ENCODE measurements around the gene IFT27.
"Not testable (repeated sequence)": the region's sequence is repeated elsewhere in the genome, so short reads cannot be mapped to it uniquely, and the experiment has no call there.

The IFT27 gene

DNA sequence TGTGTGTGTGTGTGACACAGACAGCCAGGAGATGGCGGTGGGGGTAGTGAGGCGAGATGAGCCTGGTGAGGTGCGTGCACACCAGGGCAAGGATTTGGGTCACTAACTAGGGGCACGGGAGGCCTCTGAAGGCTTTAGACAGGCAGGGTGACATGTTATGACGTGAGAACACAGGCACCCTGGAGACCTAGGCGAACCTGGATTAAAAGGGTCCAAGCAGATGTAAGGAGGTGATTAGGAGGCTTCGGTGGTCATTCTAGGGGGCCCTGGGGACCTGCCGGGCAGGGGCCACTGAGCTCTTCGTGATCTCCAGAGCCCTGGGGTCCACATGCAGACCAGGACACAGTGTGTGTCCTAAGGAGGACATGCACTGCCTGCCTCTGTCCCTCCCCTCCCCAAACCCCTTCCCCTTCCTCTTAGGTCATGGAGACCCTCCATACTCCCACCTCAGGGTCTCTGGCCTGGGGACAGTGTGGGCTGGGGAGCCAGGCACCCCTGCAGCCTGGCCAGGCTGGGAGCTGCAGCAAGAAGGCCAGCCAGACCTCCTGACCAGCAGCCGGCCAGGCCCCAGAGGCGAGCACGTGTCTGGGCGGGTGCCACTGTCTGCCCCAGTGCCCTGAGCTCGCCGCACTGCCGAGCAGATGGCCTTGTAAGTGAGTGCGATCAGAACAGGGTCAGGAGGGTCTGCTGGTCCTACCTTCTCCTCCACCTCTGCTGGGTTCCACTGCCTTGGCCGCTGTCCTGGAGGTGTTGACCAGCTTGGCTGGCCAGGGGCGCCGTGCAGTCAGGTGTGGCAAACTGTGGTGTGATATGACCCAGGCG is 32.1 kb downstream of the IFT27 start:
- DNase-seq (ENCODE audit: low read depth) = no peak

DNA sequence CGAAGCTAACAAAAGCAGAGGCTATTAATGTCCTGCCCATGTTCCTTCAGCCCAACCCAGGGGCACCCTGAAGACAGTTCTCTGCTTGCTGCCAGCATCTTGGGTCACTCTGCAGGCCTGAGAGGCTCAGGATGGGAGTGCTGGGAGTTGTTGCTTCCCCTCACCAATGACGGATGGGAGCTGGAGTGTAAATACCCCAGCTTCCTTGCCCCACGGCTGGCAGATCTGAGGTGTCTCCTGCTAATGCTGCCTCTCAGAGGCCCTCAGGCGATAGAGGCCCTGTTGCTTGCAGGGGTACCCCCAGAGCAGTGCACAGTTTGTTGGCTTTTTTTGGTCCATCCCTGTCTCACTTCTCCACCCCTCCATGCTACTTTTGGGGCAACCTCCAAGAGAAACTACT is 32.9 kb downstream of the IFT27 start:
- no peak for DNase-seq (ENCODE audit: low read depth)

GRCh38 chr22:36741968-36742367 is 34.0 kb downstream of the IFT27 start:
- DNase-seq (ENCODE audit: low read depth) = no peak

- peak; percentile 35 for DNase-seq (ENCODE audit: low read depth)
Observed at GRCh38 chr22:36741204-36741793, 34.6 kb downstream of the IFT27 start.

DNA sequence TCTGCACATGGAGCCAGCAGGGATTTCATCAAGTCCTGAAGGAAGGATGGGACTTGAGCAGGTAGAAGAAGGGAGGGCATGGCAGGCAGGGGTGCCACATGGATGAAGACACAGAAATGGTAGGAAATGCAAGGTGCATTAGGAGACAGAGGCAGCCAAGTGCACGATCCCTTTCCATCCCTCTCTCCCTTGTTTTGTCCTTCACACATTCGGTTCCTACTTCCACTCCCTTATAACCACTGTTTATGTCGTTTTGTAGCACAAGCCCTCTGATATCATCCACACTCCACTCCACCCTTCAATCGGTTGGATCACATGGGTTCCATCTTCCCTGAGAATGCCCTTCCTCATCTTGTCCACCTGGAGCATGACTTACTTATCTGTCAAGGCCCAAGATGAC is 35.2 kb downstream of the IFT27 start:
- DNase-seq (ENCODE audit: low read depth) = no peak

DNA sequence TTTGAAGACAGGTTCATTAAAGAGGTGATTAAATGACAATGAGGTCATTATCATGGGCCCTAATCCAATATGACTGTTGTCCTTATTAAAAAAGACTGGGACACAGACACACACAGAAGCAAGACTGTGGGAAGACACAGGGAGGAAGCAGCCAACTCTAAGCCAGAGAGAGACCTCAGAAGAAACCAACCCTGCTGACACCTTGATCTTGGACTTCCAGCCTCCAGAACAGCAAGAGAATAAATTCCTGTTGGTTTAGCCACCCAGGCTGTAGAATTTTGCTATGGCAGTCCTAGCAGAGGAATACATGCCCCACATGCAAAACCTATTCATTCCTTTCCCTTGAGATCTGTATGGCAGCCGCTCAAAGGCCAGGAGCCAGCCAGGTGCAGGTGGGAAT is 36.7 kb downstream of the IFT27 start:
- DNase-seq (ENCODE audit: low read depth) = no peak

- DNase-seq (ENCODE audit: low read depth) = no peak
Observed at GRCh38 chr22:36738416-36739020, 37.4 kb downstream of the IFT27 start.

- DNase-seq (ENCODE audit: low read depth) = no peak
Observed at GRCh38 chr22:36737776-36738175, 38.1 kb downstream of the IFT27 start.

DNA sequence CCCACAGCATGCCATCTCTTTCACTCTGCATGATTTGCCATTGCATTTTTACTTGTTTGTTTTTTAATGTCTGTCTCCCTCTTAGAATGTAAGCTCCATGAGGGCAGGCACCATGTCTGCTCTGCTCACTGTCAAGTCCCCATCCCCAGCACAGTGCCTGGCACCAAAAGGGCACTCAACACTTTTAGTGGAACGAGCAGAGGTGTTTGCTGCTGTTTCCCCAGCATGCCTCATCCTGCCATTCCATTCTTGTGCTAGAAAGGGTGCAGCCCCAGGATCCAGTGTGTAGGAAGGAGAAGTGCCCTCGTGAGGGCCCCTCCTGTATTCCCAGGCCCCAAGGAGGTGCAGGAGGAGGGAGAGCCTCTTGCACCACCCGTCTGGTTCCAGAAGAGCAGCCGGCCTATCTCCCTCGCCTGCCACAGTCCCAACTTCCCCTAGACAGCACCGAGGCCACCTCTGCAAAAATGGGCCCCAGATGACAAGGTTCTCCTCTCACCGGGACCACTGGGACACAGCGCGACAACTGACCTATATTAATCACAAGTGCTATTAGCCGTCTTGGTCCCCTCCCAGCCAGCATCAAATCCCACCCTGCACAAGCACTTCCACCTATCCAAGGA is 39.1 kb downstream of the IFT27 start:
- no peak for DNase-seq (ENCODE audit: low read depth)

DNA sequence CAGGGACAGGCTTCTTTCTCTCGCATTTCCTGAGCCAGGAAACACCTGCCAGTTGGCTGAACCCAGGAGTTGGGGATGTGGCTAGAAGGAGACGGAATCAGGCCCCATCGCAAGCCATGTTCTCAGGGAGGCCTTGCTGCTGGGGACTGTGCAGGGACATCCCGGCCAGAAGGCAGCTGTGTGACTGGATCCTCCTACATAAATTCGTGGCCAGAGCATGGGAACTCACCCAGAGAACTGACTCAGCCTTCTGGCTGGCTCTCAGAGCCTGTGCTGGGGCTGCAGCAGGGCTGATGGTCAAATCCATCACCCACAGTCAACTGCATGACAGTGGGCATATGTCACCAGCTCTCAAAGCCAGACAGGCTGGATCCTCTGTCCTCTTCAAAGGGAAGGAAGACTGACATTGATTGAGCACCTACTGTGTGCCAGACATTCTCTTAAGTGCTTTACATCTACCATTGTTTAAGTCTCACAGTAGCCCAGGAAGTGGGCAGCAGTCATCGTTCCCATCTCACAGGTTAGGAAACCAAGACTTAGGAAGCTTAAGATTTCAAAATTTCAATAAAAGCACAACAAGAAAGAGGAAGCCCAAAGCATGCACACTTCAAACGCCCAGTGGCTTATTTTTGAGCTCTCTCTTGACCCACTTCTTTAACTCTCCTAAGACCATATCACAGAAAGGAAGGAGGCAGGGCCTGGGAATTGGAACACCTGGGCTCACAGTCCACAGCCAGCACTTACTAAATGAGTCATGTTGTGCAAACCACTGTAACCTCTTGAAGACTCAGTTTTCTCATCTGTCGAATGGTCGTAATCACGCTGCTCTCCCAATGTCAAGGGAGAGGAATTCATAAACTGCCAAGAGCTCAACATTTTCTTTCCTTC is 41.5 kb downstream of the IFT27 start:
- DNase-seq (ENCODE audit: low read depth) = peak; percentile 44

DNA sequence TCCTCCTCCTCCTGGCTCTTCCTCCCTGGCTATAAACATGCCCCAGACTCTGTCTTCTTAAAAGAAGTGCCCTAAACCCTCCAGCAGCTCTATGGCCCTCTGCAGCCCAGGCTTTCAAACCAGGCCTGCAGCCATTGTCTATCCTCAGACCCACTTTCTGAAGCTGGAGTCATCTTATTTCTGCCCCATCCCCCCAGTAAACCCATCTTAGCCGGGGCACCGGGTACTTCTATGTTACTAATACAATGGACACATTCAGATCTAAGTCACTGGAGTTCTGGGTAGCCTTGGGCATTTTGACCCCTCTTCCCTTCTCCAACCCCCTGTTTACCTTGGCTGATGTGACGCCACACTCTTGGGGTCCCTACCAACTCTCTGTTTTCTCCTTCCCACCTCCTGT is 42.6 kb downstream of the IFT27 start:
- DNase-seq (ENCODE audit: low read depth) = no peak

DNA sequence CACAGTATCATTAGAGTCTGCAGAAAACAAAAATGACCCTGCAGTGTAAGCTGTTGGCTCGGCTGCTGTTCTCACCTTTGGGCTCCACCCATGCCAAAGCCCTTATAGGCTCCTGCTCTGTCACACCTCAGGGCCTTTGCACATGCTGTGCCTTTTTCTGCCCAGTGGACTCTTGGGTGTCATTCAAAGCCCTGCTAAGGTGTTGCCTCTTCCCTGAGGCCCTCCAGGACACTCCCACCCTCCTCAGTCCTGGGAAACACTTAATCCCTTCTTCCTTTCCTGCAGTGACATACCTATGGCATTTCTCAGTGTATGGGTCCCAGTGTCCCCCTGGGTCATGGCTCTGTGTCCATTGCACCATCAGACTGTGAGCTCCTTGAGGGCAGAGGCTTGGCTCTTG is 43.3 kb downstream of the IFT27 start:
- DNase-seq (ENCODE audit: low read depth) = no peak

- no peak for DNase-seq (ENCODE audit: low read depth)
Observed at GRCh38 chr22:36731916-36732315, 44.0 kb downstream of the IFT27 start.

DNA sequence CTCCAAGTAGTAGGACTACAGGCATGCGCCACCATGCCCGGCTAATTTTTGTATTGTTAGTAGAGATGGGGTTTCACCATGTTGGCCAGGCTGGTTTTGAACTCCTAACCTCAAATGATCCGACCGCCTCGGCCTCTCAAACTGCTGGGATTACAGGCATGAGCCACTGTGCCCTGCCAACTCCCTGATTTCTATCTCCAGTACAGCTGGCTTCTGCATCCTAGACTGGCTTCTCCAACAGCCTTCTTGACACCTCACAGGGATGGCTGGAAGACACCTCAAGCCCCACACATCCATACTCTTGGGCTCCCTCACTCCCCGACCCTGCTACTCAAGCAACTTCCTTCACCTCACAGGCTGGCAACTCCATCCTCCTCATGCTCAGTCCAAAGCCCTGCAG is 44.6 kb downstream of the IFT27 start:
- not testable (repeated sequence) for DNase-seq (ENCODE audit: low read depth)

- DNase-seq (ENCODE audit: low read depth) = no peak
Observed at GRCh38 chr22:36730176-36730858, 45.6 kb downstream of the IFT27 start.

DNA sequence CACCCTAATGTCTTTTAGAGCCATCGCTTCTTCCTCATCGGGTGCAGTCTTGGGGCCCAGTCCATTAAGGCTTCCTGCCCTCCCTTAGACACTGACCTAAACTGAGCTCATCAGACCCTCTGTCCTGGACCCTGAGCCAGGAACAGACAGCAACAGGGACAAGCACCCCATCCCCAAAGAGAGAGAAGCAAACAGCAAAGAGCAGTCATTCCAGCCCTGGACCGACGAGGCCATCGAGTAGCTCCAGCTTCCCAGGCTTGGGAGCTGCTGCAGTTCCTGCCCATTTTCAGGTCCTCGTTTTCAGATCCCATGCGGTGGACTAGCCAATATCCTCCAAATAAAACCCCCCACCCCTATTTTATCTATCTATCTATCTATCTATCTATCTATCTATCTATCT is 46.6 kb downstream of the IFT27 start:
- DNase-seq (ENCODE audit: low read depth) = no peak

DNA sequence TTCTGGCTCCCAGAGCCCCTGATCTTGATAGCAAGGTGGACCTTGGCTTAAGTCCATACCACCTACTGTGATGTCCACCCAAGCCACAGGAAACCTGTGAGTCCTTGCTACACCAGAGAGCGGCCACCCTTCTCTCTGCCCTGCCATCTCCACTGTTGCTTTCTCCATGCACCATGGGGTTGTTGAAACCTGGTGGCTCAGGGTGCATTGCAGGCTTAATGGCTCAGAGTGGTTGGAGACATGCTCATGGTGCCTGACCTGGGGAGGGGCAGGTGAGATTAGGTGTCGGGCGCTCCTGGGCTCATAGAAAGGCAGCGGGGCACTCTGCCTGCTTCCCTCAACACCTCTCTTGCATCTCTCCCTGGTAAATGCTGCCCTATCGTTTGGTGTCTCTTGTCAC is 47.4 kb downstream of the IFT27 start:
- no peak for DNase-seq (ENCODE audit: low read depth)

GRCh38 chr22:36727927-36728488 is 47.9 kb downstream of the IFT27 start:
- no peak for DNase-seq (ENCODE audit: low read depth)

GRCh38 chr22:36727110-36727509 is 48.8 kb downstream of the IFT27 start:
- no peak for DNase-seq (ENCODE audit: low read depth)

DNA sequence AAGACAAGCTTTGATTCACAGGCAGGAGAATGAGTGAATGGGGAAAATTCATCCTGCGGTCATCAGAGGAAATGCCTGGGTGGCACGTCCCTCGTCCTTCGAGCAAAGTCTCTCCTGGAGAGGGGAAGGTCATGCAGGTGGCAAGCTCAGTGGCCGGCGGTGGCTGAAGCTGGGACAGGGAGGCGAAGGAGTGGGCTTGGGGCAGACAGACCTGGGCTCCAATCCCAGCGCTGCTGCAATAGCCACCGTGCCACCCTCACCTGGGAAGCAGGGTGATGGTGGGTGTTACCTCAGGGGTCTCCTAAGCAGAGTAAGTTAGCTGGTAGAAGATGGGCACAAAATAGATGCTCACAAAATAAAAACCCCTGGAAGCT is 49.9 kb downstream of the IFT27 start:
- DNase-seq (ENCODE audit: low read depth) = no peak

DNA sequence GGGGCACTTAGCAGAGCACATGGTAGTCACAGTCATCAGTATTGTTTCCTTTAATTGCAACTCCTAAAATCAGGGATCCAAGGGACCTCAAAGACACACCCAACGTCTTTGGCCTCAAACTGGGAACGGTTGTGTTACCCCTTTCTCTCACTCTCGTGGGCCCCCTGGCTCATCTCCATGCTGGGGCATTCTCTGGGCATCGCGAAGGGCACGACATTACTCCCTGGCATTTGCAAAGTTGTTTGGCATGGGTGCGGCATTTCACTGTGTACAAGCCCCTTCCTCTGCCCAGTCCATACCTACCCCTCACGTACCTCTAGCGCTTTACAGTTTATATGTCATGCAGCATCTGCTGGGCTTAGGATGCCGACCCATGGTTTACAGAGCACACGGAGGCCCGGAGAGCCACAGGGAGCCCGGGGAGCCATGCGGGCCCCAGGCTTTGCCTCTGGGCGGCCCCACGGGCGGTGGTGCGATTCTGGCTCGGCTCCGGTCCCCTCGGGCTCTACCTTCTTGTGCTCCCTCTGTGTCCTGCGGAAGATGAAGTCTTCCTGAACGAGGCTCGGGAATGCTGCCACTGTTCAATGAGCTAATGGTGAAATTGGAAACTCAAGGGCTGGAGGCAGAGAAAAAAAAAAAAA is 50.4 kb downstream of the IFT27 start:
- DNase-seq (ENCODE audit: low read depth) = no peak

Data from EH (cell line).